Kidney (tissue), 14 donors: ENCODE measurements around the gene CD34. TPM values are rescaled to one million over a fixed set of nuclear protein-coding genes. Genes with fewer than 3 reads are reported as not detected.

Experiments used
- DNase-seq, 5 donors: peaks; one replicate each; pipeline ENCODE4 v3.0.0-alpha.2; 2013 to 2020
- FAIRE-seq: peaks from 2 replicates; lab custom pipeline; 2012; peaks lifted over from hg19 to GRCh38; lab: Jason Lieb, UNC
- H3K27ac ChIP-seq, 2 donors: one replicate each; pipeline ENCODE4 v1.7.0; 2013; ENCODE audit warnings: low read depth in 2 of 2, low read length in 2 of 2, inconsistent platforms in 1 of 2
- H3K27me3 ChIP-seq: one replicate; pipeline ENCODE4 v1.7.1; 2013; ENCODE audit warnings: low read length, inconsistent platforms; ENCODE audit not compliant: control insufficient read depth, insufficient read depth
- H3K36me3 ChIP-seq, 3 donors: one replicate each; pipeline versions ENCODE4 v1.7.0 to v1.7.1; 2013; ENCODE audit warnings: low read length in 3 of 3, control low read depth in 1 of 3, inconsistent platforms in 1 of 3; ENCODE audit not compliant: insufficient read depth in 3 of 3, control insufficient read depth in 2 of 3
- H3K4me1 ChIP-seq, 3 donors: one replicate each; pipeline versions ENCODE4 v1.7.0 to v1.7.1; 2013; ENCODE audit warnings: low read length in 3 of 3, inconsistent platforms in 1 of 3, low read depth in 1 of 3; ENCODE audit not compliant: control insufficient read depth in 2 of 3, insufficient read depth in 2 of 3
- H3K4me3 ChIP-seq, 3 donors: one replicate each; pipeline versions ENCODE4 v1.7.0 to v1.8.1; 2013; ENCODE audit warnings: low read length in 3 of 3, control low read depth in 1 of 3, inconsistent platforms in 1 of 3
- H3K9ac ChIP-seq, 3 donors: one replicate each; pipeline versions ENCODE4 v1.7.0 to v1.7.1; 2013; ENCODE audit warnings: low read length in 3 of 3, control low read depth in 1 of 3, inconsistent platforms in 1 of 3
- H3K9me3 ChIP-seq, 3 donors: one replicate each; pipeline versions ENCODE4 v1.7.0 to v1.7.1; 2013; ENCODE audit warnings: low read length in 3 of 3, control low read depth in 1 of 3, inconsistent platforms in 1 of 3; ENCODE audit not compliant: control insufficient read depth in 2 of 3, insufficient read depth in 1 of 3
- intact Hi-C: fragments of 100-400 bp; cut with DNase I; formaldehyde crosslinking; loops from one replicate; pipeline ENCODE4 v1.11.1; 2022
- polyA plus RNA-seq: library from polyadenylated mRNA; stranded (reverse); fragments of 350-450 nt; fragmentation: Illumina TruSeq; extraction: RNeasy Lipid Tissue Mini Kit (QIAGEN cat#74804); gene quantifications from one replicate; pipeline ENCODE4 v1.2.3, GENCODE V29; 2014; ENCODE audit warnings: low read depth, low replicate concordance; ENCODE audit not compliant: insufficient read depth
- total RNA-seq: library from RNA; stranded (reverse); fragmentation: NEBNext Ultra II Directional; extraction: Animal tissue kit (Norgen Biotek cat#: 25700); gene quantifications from one replicate; pipeline ENCODE4 v1.2.1, GENCODE V29; 2021
- TF ChIP-seq, protein P1 (sequence below): IDR thresholded peaks from 3 replicates; pipeline ENCODE4 v1.5.1; 2012; ENCODE audit warnings: mild to moderate bottlenecking, moderate library complexity, borderline replicate concordance; ENCODE audit not compliant: insufficient read depth; ENCODE audit errors: extremely low read depth
- donor health status: control.
- donor health status: control.
- donor health status: control.
- donor health status: control.
- donor health status: control.
- donor health status: DM: yes; HTN: yes; CAD: no.
- donor health status: Normal renal cell carcinoma (clear cell type).

CD34 gene
- total and polyA plus RNA-seq, 2 donors from 2014 or later, result 50.9 to 69.4 TPM

DNA sequence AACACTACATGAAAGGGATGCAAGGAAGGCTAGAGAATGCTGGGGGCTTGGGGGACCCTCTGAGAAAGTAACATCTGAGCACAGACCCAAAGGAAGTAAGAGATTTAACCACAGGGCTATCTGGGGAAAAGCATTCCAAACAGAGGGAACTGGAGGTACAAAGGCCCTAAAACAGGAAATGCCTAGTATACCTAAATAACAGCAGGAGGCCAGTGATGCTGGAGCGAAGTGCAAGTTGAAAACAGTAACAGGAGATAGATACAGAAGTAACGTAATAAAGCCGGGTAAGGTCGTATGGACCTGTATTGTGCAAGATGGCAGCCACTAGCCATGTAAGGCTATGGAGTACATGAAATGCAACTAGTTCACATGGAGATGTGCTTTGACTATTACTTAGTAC lies 52.1 kb downstream of the CD34 start:
- intact Hi-C loops, result no loop called here
- Histone ChIP-seq H3K27me3 (no peaks in the 10 kb centered on the region), H3K36me3 (peaks cover 0 to 19% (median 7%) of the 10 kb centered on the region in 3 donors), H3K9me3 (no peaks in the 10 kb centered on the region), H3K27ac (no peak overlapping the region), H3K4me3 (no peak overlapping the region), H3K4me1 (peaks cover 0 to 32% (median 24%) of the 10 kb centered on the region in 3 donors), H3K9ac (no peak overlapping the region)
- FAIRE-seq, result no peak
- TF ChIP-seq, protein P1, sequence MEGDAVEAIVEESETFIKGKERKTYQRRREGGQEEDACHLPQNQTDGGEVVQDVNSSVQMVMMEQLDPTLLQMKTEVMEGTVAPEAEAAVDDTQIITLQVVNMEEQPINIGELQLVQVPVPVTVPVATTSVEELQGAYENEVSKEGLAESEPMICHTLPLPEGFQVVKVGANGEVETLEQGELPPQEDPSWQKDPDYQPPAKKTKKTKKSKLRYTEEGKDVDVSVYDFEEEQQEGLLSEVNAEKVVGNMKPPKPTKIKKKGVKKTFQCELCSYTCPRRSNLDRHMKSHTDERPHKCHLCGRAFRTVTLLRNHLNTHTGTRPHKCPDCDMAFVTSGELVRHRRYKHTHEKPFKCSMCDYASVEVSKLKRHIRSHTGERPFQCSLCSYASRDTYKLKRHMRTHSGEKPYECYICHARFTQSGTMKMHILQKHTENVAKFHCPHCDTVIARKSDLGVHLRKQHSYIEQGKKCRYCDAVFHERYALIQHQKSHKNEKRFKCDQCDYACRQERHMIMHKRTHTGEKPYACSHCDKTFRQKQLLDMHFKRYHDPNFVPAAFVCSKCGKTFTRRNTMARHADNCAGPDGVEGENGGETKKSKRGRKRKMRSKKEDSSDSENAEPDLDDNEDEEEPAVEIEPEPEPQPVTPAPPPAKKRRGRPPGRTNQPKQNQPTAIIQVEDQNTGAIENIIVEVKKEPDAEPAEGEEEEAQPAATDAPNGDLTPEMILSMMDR, result no peak
- DNase-seq, result no peak

DNA sequence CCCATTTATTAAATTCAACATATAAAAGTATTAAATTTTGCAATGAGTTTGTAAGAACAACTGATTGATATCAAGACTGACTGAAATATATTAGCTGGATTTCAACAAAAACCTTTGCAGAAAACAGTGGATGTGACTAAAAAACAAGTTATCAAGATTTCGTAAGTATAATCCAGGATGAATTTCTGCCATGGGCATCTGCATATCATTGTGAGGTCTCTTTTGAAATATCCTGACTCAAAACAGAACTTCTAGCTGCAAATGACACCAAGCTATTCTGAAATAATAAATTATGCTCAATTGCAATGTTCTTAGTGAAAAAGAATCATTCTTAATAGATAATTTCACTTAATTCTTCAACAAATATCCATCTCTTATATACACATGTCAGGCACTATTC lies 52.6 kb downstream of the CD34 start:
- no peak overlapping the region for H3K27ac ChIP-seq
- intact Hi-C loops, result no loop called here
- no peak for DNase-seq
- peaks cover 0 to 35% (median 25%) of the 10 kb centered on the region in 3 donors for H3K4me1 ChIP-seq
- no peak for FAIRE-seq
- H3K9me3 ChIP-seq, result no peaks in the 10 kb centered on the region
- H3K9ac ChIP-seq, result no peak overlapping the region
- H3K36me3 ChIP-seq, result peaks cover 0 to 18% (median 6%) of the 10 kb centered on the region in 3 donors
- H3K4me3 ChIP-seq, result no peak overlapping the region
- H3K27me3 ChIP-seq, result no peaks in the 10 kb centered on the region
- TF ChIP-seq, protein P1, result no peak

DNA sequence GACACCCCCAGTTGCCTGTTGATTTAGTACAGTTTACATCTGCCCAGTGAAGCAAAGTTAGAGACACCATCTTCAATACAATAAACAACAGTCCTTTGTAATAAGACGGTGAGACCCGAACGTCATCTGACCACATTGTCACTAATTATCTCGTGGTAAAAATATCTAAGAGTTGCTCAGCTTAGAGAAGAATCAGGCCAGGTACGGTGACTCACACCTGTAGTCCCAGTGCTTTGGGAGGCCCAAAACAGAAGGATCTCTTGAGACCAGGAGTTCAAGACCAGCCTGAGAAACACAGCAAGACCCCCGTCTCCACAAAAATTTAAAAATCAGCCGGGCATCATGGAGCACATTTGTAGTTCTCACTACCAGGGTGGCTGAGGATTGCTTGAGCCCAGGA lies 53.5 kb downstream of the CD34 start:
- Histone ChIP-seq H3K4me3 (no peak overlapping the region), H3K9ac (no peak overlapping the region), H3K27me3 (no peaks in the 10 kb centered on the region), H3K9me3 (no peaks in the 10 kb centered on the region), H3K4me1 (peaks cover 0 to 44% (median 29%) of the 10 kb centered on the region in 3 donors), H3K36me3 (peaks cover 0 to 10% (median 4%) of the 10 kb centered on the region in 3 donors), H3K27ac (no peak overlapping the region)
- FAIRE-seq (no peak), DNase-seq (no peak)
- intact Hi-C loops, result no loop called here
- TF ChIP-seq, protein P1, result no peak
